Stomach smooth muscle (tissue), 2 donors: Measurements from ENCODE around the gene RAPSN.
A peak's percentile ranks its signal among the peaks of the same experiment; 100 is the strongest.

ENCODE experiments used
- H3K27ac ChIP-seq: one replicate; pipeline ENCODE4 v1.7.0; 2013; ENCODE audit warnings: mild to moderate bottlenecking, low read length, inconsistent platforms
- H3K27me3 ChIP-seq, 2 donors: one replicate each; pipeline ENCODE4 v1.7.0; 2013; ENCODE audit warnings: low read length in 2 of 2; ENCODE audit not compliant: insufficient read depth in 2 of 2, control insufficient read depth in 1 of 2
- H3K36me3 ChIP-seq, 2 donors: one replicate each; pipeline ENCODE4 v1.7.0; 2013; ENCODE audit warnings: low read length in 2 of 2; ENCODE audit not compliant: control insufficient read depth in 2 of 2, insufficient read depth in 2 of 2
- H3K4me1 ChIP-seq: one replicate; pipeline ENCODE4 v1.7.0; 2013; ENCODE audit warnings: low read length; ENCODE audit not compliant: control insufficient read depth, insufficient read depth
- H3K4me3 ChIP-seq, 2 donors: one replicate each; pipeline ENCODE4 v1.7.0; 2013; ENCODE audit warnings: low read length in 2 of 2
- H3K9ac ChIP-seq, 2 donors: one replicate each; pipeline ENCODE4 v1.7.0; 2013; ENCODE audit warnings: low read length in 2 of 2, mild to moderate bottlenecking in 1 of 2
- H3K9me3 ChIP-seq, 2 donors: one replicate each; pipeline ENCODE4 v1.7.0; 2013; ENCODE audit warnings: low read length in 2 of 2; ENCODE audit not compliant: control insufficient read depth in 2 of 2
- donor health status: healthy.
- donor health status: Pancreatic carcinoma.

RAPSN gene

DNA sequence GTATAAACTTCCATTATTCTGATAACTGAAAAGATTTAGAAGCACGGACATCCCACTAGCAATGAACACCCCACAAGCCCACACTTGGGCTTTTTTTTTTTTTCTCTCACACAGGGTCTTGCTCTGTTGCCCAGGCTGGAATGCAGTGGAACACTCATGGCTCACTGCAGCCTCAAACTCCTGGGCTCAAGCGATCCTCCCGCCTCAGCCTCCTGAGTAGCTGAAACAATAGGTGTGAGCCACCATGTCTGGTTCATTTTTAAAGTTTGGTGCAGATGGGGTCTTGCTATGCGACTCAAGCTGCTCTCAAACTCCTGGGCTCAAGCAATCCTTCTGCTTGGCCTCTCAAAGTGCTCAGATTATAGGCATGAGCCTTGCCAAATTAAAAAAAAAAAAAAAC, 3.1 kb downstream of the RAPSN start:
- Histone ChIP-seq H3K36me3 (no peaks in the 10 kb centered on the region), H3K9ac (no peak overlapping the region), H3K27me3 (no peaks in the 10 kb centered on the region), H3K4me3 (no peak overlapping the region), H3K4me1 (no peaks in the 10 kb centered on the region), H3K9me3 (no peaks in the 10 kb centered on the region), H3K27ac (no peak overlapping the region)

GRCh38 chr11:47443817-47444216, 5.1 kb downstream of the RAPSN start:
- H3K27me3 ChIP-seq: no peaks in the 10 kb centered on the region
- H3K9me3 ChIP-seq: no peaks in the 10 kb centered on the region
- H3K36me3 ChIP-seq: no peaks in the 10 kb centered on the region
- H3K4me3 ChIP-seq: no peak overlapping the region
- H3K27ac ChIP-seq: no peak overlapping the region
- H3K9ac ChIP-seq: no peak overlapping the region
- H3K4me1 ChIP-seq: no peaks in the 10 kb centered on the region

GRCh38 chr11:47443028-47443700, 5.8 kb downstream of the RAPSN start:
- Histone ChIP-seq H3K27ac (no peak overlapping the region), H3K4me1 (peaks cover under 1% of the 10 kb centered on the region), H3K4me3 (no peak overlapping the region), H3K27me3 (no peaks in the 10 kb centered on the region), H3K9me3 (no peaks in the 10 kb centered on the region), H3K36me3 (no peaks in the 10 kb centered on the region), H3K9ac (no peak overlapping the region)

DNA sequence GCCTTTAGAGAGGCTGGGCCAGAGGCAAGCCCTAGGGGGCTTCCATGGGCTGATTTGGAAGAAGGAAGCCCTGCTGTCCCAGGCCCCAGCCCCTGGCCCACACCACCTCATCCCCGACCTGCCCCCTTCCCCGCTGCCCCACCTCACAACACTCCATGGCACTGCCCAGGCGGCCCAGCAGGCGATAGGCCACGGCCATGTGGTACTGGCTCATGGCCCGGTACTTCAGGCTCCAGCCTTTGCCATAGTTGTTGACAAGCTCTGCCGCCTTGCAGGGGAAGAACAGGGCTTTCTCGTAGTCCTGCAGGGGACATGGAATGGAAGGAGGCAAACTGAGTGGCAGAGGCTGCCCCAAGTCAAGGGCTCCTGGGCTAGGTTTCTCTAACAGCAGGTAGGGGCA, 6.4 kb downstream of the RAPSN start:
- no peak overlapping the region for H3K27ac ChIP-seq
- no peaks in the 10 kb centered on the region for H3K9me3 ChIP-seq
- H3K27me3 ChIP-seq: no peaks in the 10 kb centered on the region
- H3K36me3 ChIP-seq: no peaks in the 10 kb centered on the region
- peaks cover 7% of the 10 kb centered on the region for H3K4me1 ChIP-seq
- no peak overlapping the region for H3K9ac ChIP-seq
- no peak overlapping the region for H3K4me3 ChIP-seq

GRCh38 chr11:47441421-47441820, 7.5 kb downstream of the RAPSN start:
- no peak overlapping the region for H3K4me3 ChIP-seq
- H3K27me3 ChIP-seq: no peaks in the 10 kb centered on the region
- H3K9ac ChIP-seq: no peak overlapping the region
- H3K4me1 ChIP-seq: peaks cover 8% of the 10 kb centered on the region
- no peaks in the 10 kb centered on the region for H3K9me3 ChIP-seq
- H3K36me3 ChIP-seq: no peaks in the 10 kb centered on the region
- no peak overlapping the region for H3K27ac ChIP-seq

DNA sequence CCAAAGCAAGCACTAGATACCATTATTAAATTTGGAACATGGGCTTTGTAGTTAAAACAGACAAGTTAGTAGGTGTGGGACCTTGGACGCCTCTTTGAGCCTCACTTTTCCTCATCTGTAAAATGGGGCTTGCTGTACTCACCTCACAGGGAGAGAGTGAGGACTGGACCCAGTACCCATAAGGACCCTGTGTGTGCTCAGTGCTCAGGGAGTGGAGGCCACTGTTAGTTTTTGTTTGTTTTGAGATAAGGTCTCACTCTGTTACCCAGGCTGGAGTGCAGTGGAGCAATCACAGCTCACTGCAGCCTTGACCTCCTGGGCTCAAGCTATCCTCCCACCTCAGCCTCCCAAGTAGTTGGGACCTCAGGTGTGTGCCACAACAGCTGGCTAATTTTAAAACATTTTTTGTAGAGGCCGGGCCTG, 8.9 kb downstream of the RAPSN start:
- no peaks in the 10 kb centered on the region for H3K9me3 ChIP-seq
- H3K27ac ChIP-seq: no peak overlapping the region
- no peak overlapping the region for H3K9ac ChIP-seq
- no peaks in the 10 kb centered on the region for H3K36me3 ChIP-seq
- peaks cover 8% of the 10 kb centered on the region for H3K4me1 ChIP-seq
- H3K27me3 ChIP-seq: no peaks in the 10 kb centered on the region
- no peak overlapping the region for H3K4me3 ChIP-seq

DNA sequence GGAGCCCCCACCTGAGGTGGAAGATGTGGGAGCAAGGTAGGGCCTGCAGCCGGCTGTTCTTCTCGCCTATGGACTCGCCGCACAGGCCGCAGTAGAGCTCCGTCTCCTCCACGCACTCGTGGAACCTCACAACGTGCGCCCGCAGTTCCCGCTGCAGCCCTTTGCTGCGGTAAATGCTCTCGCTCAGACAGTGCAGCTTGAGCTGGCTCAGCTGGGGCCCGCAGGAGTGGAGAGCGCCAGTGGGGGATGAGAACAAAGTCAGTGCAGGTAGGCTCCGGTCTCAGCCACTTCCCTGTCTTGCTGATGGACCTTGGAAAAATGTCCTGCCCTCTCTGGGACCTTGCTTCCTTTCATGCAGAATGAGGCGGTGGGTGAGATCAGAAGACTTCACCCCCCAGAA, 10.2 kb downstream of the RAPSN start:
- H3K4me3 ChIP-seq: no peak overlapping the region
- no peaks in the 10 kb centered on the region for H3K36me3 ChIP-seq
- H3K27me3 ChIP-seq: no peaks in the 10 kb centered on the region
- H3K4me1 ChIP-seq: peaks cover 12% of the 10 kb centered on the region
- no peak overlapping the region for H3K9ac ChIP-seq
- H3K9me3 ChIP-seq: no peaks in the 10 kb centered on the region
- H3K27ac ChIP-seq: no peak overlapping the region

- H3K27ac ChIP-seq: peak overlapping the region; percentile 53
These were observed 11.1 kb downstream of the RAPSN start for GRCh38 chr11:47437746-47438418.

DNA sequence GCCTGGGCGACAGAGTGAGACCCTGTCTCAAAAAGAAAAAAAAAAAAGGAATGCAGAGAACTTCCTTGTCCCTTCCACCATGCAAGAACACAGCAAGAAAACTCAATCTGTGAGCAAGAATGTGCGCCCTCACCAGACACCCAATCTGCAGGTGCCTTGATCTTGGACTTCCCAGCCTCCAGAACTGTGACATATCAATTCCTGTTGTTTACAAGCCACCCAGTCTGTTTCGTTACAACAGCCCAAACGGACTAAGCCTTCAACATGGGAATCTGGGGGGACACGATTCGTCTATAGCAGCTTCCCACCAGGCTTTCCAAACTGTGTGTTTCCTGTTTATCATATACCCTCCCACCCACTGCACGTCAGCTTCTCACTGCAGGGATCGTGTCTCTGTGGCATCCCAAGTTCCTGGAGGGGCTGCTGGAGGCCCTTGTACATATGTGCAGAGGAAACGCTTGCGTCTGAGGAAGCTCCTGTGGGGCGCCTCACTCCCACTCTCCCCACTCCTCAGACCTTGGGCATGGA, 11.7 kb downstream of the RAPSN start:
- Histone ChIP-seq H3K27ac (peak overlapping the region; percentile 53), H3K9ac (peak overlapping the region in 1 of 2 donors; percentile 21)

More at GRCh38 chr11:47437746-47438418, 11.1 kb downstream of the RAPSN start:
- peak overlapping the region in 1 of 2 donors; percentile 21 for H3K9ac ChIP-seq
- H3K36me3 ChIP-seq: no peaks in the 10 kb centered on the region
- no peaks in the 10 kb centered on the region for H3K27me3 ChIP-seq
- H3K4me3 ChIP-seq: no peak overlapping the region
- H3K9me3 ChIP-seq: no peaks in the 10 kb centered on the region
- H3K4me1 ChIP-seq: peaks cover 12% of the 10 kb centered on the region

GRCh38 chr11:47436726-47437125, 12.2 kb downstream of the RAPSN start:
- Histone ChIP-seq H3K4me1 (peaks cover 12% of the 10 kb centered on the region), H3K9me3 (no peaks in the 10 kb centered on the region), H3K9ac (no peak overlapping the region), H3K36me3 (no peaks in the 10 kb centered on the region), H3K27me3 (no peaks in the 10 kb centered on the region), H3K4me3 (no peak overlapping the region), H3K27ac (no peak overlapping the region)

More for the DNA sequence above, 11.7 kb downstream of the RAPSN start:
- no peaks in the 10 kb centered on the region for H3K27me3 ChIP-seq
- H3K36me3 ChIP-seq: no peaks in the 10 kb centered on the region
- H3K4me1 ChIP-seq: peaks cover 12% of the 10 kb centered on the region
- no peaks in the 10 kb centered on the region for H3K9me3 ChIP-seq
- no peak overlapping the region for H3K4me3 ChIP-seq

DNA sequence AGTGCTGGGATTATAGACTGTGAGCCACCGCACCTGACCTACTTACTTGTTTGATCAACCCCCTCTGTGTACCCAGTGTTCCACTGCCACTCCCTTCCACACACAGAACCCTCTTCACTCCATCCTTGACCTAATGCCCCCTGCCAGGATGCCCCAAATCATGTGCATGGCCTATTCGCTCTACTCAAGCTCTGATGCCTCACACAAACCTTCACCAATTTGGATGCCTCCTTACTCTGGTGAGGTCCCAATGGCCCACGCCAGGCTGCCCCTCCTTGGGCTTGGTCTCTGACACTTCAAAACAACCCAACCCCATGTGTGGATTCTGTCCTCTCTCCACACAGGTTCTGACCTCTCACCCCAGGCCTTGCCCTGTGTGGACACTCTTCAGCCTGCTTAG, 13.2 kb downstream of the RAPSN start:
- Histone ChIP-seq H3K27ac (no peak overlapping the region), H3K4me1 (peaks cover 12% of the 10 kb centered on the region), H3K27me3 (no peaks in the 10 kb centered on the region), H3K4me3 (no peak overlapping the region), H3K36me3 (no peaks in the 10 kb centered on the region), H3K9me3 (no peaks in the 10 kb centered on the region), H3K9ac (no peak overlapping the region)
